Lung microvascular endothelial cell (primary cell): ENCODE results near the gene CUTA. TPM values are rescaled to one million over a fixed set of nuclear protein-coding genes. Genes with fewer than 3 reads are reported as not detected.

Source experiments
- DNase-seq, 2 donors: peaks; one replicate each; pipeline versions ENCODE4 v3.0.0 to v3.0.0-alpha.2; 2010; ENCODE audit warnings: low read depth in 2 of 2
- total RNA-seq: library from RNA; depleted of rRNA; stranded (reverse); fragments of >200 nt; gene quantifications from 2 replicates; pipeline ENCODE4 v1.2.1, GENCODE V29; 2014

CUTA gene, protein sequence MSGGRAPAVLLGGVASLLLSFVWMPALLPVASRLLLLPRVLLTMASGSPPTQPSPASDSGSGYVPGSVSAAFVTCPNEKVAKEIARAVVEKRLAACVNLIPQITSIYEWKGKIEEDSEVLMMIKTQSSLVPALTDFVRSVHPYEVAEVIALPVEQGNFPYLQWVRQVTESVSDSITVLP
- total RNA-seq: 52.3 and 89.5 TPM in 2 replicates

DNA sequence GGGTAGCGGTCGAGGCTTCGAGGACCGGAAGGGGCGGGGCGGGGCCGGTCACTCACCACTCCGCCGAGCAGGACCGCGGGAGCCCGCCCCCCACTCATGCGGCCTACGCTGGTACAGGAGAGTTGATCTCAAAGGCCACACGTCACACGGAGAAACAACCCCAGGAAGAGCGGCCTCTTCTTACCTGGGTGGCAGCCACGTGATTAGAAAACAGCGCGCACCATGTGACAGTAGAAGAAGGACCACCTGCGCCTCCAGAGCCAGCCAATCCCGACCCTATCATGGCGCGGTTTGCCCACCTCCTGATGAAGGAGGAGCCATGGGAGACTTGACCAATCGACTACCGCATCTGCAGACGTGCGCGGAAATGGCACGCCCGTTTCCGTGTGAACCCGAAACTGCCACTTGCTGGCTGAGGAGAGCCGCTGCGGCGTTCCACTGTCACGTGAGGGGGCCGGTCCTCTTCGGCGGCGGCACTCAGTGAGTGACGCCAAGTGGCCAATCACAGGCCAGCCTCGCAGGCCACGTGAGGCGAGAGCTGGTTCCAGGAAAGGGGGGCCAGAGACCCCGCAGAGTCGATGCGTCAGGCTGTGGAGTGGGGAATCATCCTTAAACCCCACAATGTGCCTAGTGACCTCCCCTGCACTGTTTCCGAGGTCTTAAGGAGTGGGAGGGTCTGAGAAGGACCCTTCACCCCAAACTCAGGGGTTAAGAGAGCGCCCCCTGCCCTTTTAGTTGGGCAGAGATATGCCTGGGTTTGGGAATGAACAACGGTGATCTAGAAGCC is at the start of gene CUTA:
CUTA (minus strand) TSS at position 205 of the 787 bp plus-strand sequence; CDS start at position 98, 107 bp downstream.
- peak; percentile 100 for DNase-seq

DNA sequence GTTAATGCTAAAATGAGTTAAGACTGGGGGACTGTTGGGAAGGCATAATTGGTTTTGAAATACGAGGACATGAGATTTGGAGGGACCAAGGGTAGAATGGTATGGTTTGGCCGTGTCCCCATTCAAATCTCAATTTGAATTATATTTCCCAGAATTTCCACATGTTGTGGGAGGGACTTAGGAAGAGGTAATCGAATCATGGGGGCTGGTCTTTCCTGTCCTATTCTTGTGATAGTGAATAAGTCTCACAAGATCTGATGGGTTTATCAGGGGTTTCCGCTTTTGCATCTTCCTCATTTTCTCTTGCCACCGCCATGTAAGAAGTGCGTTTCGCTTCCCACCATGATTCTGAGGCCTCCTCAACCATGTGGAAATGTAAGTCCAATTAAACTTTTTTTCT is 49.2 kb upstream of the CUTA start:
- DNase-seq: no peak

DNA sequence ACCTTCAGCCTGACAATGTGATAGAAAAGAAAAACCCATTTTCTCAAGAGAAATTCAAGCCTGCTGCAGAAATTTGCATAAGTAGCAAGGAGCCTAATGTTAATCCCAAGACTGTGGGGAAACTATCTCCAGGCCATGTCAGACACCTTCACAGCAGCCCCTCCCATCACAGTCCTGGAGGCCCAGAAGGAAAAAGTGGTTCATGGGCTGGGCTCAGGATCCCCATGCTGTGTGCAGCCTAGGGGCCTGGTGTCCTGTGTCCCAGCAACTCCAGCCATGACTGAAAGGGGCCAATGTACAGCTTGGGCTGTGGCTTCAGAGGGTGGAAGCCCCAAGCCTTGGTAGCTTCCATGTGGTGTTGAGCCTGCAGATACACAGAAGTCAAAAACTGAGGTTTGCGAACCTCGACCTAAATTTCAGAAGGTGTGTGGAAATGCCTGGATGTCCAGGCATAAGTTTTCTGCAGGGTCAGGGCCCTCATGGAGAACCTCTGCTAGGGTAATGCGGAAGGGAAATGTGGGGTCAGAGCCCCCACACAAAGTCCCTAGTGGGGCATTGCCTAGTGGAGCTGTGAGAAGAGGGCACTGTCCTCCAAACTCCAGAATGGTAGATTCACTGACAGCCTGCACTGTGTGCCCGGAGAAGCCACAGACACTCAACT is 48.3 kb upstream of the CUTA start:
- DNase-seq: no peak

DNA sequence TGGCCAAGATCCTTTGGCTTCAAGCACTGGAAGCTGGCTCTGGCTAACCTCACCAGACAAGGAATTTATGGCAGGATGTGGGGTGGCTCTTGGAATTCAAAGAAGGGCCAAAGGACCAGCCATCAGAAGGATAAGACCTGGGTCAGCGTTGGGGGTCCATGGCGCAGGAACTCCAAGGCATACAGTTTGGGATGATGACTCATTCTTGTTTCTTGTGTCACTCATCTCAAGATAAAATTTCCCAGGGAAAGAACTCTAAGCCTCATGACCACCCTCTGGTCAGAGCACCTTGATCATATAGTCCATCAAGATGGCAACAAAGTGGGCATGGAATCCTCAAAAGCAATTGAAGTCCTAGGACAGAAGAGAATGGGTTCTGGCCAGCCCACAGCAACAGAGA is 41.3 kb upstream of the CUTA start:
- DNase-seq: no peak

DNA sequence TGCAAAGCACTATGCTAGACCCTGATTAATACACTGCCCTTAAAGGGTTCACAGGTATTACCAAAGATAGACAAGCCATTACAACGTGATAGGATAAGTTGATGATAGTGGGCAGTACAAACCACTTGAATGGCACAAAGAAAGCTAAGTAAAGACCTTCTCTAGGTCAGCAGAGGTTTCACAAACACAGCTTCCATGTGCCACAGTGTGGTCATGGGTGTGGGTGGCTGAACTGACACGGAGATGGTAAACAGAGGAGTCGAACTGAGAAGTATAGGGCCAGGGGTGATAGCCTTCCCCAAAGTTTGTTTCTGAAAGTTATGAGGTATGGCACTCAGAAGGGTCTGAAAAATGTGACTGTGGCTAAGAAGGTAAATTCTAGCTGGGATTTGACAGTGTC is 40.8 kb upstream of the CUTA start:
- no peak for DNase-seq

DNA sequence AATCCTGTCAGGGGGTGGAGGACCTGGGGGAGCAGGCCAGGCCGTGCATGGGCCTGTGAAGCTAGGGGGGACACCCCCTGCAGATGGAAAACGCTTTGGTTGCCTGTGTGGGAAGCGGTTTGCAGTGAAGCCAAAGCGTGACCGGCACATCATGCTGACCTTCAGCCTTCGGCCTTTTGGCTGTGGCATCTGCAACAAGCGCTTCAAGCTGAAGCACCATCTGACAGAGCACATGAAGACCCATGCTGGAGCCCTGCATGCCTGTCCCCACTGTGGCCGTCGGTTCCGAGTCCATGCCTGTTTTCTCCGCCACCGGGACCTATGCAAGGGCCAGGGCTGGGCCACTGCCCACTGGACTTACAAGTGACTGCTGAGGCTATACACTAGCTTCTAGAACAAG is 38.2 kb upstream of the CUTA start:
- no peak for DNase-seq

DNA sequence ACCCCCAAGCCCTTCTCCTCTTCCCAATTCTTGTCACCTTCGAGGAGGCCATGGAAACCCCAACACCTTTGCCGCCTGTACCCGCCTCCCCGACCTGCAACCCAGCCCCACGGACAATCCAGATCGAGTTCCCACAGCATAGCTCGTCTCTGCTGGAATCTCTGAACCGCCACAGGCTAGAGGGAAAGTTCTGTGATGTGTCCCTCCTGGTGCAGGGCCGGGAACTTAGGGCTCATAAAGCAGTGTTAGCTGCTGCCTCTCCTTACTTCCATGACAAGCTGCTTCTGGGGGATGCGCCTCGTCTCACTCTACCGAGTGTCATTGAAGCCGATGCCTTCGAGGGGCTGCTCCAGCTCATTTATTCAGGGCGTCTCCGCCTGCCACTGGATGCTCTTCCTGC is 37.1 kb upstream of the CUTA start:
- DNase-seq: no peak

DNA sequence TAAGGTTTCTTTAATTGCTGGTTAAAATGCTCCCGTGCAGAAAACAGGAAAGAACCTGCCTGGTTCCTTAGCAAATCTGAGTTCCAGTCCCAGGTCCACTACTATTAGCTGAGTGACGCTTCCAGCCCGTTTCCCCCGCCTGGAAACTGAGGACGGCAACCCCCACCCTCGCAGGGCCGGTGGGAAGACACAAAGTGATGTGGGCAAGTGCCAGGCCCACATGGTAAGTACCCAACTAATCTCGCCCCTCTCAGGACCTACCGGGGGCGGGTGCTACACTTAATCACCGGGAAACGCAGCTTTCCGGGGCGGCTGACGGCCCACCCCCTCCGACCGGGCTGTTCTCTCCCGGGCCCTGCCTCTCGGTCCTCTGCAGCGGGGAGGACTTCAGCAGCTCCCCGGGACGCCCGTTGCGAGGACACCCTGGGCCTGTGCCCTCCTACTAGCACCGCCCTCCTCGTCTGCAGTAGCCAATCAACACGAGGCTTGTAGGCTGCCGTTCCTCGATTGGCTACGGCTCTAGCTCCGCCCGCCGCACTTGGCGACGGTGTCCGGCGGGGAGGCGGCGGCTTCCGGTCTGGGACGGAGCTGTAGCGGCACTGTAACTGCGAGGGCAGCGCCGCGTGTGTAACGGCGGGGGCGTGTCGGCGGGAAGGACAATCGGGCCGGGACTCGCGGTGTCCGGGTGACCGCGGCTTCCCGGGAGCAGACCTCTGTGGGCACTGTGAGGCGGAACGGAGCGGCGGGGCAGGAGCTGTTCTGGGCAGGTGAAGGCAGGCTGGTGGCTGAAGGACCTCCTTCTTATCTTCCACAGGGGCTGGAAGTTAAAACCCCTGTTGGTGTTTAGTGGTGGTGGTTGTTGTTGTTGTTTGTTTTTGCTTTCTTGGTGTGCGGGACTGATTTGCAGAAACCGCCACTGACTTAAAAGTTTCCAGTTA is 36.4 kb upstream of the CUTA start, which contains the start of gene ZBTB9:
ZBTB9 (plus strand) TSS at position 568 of the 938 bp plus-strand sequence. CDS start 525 bp downstream, outside the sequence.
- DNase-seq: peak; percentile 96

DNA sequence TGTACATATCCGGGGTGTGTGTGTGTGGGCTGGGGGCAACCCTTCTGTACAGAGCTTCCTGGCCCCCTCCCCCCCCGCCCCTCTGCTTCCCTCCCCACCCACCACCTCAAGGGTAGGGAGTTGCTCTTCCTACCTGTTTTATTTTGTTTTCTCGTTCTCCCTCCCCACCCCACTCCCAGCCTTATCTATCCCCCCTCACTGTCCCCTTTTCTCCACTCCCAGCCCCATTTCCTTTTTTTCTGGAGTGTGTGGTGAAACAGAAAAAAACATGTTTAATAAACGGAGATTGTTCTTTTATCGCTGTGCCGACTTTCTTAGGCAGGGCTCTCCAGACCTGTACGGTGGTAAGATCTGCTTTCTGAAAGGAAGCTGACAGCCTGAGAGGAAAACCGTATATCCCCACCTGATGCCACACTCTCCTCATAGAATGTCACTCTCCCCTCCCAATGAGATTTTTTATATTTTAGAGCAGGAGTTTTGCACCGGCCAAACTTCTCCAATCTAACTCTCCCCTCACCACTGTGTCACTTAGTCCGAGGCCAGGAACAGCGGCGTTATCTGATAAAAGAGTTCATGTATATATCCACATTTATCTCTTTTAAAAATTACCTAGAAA is 35.6 kb upstream of the CUTA start:
- no peak for DNase-seq

DNA sequence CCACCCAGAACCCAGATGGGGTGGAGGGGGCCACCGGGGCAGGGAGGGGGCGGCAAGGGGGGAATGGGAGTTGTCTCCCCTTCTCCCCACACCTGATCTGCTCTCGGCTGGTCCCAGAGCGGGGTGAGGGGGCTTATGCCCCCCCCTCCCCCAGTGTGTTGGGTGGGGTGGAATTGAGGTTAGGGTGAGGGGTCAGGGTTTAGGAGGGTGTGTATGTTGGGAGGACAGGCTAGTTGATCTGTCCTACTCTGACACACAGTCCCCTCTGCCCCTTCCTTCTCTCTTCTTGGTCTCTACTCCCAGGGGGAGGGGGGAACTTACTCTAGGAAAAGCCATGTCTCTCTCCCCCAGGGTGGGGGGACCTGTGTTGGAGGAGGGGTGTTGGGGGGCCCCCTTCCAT is 34.6 kb upstream of the CUTA start:
- no peak for DNase-seq

DNA sequence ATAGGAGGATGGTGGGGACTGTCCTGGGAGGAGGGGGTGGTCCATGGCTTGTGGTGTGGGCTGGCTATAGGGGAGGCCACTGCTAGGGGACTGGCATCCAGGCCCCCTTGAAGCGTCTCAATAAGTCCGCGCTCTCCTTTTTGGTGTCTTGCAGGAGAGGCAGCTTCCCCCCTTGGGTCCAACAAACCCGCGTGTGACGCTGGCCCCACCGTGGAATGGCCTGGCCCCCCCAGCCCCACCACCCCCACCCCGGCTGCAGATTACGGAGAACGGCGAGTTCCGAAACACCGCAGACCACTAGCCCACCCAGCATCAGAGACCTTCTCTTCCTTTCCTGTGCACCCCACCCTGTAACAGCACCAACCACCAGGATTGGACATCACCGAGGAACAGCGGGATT is 33.7 kb upstream of the CUTA start:
- DNase-seq: no peak

DNA sequence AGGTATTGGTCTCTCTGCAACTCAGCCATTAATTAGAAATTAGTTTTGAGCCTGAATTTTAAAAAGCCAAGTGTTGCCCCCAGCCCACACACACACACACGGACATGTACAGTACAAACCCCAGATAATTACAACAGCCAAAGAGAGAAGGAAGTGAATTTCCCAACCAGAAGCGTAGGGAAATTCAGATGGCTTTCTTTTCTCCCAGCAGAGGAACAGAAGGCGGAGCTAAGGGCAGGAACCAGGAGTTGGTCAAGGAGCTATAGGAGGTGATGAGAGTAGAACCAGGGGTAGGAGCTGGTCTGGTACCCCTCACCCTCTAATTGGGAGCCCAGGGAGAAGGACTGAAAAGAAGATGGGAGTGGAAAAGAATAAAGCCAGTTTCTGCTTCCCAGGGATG is 32.5 kb upstream of the CUTA start:
- no peak for DNase-seq

DNA sequence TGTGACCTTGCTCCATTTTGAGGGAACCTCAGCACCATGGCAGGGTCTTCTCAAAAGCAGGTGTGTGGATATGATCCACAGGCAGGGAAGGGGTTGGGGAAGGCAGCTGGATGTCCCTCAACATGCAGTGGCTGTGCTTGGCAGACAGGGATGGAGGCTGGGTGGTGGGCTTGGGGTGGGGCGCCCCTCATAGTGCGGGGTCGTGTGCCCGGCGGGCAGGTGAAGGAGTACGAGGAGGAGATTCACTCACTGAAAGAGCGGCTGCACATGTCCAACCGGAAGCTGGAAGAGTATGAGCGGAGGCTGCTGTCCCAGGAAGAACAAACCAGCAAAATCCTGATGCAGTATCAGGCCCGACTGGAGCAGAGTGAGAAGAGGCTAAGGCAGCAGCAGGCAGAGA is 28.4 kb upstream of the CUTA start:
- DNase-seq: no peak

DNA sequence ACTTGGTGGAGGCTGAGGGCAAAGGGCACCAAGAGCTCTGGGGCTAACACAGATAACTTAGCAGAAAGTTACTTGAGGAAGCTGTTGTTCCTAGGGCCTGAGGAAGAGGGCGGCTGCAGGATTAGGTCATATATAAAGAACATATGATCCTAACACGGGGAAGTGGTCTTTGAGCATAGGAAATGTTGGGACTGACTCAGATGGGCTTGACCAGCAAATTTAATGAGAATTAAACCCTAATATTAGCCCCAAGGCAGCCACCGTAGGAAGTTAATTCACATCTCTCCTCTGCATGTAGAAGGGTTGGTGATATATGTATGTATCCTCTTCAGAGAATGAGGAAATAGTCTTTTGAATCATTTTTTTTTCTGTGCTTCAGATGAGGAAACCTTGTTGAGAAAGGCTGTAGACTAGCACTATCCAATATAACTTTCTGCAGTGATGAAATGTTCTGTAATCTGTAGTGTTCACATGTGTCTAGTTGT is 27.3 kb upstream of the CUTA start:
- no peak for DNase-seq

DNA sequence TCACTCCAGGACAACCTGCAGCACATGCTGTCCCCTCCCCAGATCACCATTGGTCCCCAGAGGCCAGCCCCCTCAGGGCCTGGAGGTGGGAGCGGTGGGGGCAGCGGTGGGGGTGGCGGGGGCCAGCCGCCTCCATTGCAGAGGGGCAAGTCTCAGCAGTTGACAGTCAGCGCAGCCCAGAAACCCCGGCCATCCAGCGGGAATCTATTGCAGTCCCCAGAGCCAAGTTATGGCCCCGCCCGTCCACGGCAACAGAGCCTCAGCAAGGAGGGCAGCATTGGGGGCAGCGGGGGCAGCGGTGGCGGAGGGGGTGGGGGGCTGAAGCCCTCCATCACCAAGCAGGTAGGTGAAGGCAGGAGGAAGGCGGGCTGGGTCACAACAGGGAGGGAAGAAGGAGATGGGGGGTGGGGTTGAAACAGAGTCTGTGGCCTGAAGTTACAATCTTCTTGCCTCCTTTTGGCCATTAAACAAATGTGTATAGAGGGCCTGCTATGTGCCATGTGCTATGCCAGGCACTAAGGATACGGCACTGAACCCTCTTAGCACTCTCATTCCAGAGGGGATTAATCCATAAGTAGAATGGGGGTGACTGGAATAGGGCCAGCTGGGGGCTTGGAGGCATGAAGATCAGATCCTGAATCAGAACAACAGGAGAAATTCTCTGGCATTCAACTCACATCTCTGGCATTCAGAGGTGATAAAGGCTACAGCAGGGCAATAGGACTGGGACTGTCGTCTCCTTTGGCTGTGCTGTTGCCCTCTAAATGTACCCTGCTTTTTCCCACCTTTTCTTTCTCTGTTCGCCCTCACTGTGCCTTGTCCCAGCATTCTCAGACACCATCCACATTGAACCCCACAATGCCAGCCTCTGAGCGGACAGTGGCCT is 26.0 kb upstream of the CUTA start:
- no peak for DNase-seq

DNA sequence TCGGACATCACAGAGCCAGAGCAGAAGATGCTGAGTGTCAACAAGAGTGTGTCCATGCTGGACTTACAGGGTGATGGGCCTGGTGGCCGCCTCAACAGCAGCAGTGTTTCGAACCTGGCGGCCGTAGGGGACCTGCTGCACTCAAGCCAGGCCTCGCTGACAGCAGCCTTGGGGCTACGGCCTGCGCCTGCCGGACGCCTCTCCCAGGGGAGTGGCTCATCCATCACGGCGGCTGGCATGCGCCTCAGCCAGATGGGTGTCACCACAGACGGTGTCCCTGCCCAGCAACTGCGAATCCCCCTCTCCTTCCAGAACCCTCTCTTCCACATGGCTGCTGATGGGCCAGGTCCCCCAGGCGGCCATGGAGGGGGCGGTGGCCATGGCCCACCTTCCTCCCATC is 25.1 kb upstream of the CUTA start:
- no peak for DNase-seq

DNA sequence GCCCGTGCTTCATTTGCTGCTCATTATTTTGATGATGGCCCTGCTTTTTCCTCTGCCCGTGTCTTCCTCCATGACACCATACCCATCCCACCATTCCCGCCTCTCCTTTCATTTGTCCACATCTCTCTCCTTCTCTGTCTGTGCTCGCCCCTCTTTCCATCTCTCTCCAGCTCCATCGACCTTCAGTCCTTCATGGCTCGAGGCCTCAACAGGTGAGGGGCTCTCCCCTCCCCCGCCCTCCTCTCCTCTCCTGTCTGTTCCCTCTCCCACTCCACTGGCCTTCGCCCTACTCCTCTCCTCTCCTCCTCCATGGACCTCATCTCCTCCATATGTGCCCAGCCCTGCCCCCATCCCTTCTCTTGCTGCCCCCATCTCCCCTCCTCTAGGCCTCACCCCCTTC is 24.4 kb upstream of the CUTA start:
- no peak for DNase-seq

DNA sequence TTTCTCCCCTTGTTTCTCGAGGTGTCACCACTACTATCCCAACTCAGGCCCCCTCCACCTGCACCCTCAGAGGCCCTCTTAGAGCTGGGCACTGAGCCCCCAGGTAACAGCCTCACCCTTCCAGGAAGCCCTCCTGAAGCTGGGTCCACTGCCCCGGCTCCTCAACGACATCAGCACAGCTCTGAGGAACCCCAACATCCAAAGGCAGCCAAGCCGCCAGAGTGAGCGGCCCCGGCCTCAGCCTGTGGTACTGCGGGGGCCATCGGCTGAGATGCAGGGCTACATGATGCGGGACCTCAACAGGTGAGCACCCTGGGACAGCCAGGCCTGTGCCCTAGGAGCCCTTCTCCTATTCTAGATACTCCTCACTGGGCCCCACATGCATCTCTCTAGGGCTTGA is 23.6 kb upstream of the CUTA start:
- no peak for DNase-seq

DNA sequence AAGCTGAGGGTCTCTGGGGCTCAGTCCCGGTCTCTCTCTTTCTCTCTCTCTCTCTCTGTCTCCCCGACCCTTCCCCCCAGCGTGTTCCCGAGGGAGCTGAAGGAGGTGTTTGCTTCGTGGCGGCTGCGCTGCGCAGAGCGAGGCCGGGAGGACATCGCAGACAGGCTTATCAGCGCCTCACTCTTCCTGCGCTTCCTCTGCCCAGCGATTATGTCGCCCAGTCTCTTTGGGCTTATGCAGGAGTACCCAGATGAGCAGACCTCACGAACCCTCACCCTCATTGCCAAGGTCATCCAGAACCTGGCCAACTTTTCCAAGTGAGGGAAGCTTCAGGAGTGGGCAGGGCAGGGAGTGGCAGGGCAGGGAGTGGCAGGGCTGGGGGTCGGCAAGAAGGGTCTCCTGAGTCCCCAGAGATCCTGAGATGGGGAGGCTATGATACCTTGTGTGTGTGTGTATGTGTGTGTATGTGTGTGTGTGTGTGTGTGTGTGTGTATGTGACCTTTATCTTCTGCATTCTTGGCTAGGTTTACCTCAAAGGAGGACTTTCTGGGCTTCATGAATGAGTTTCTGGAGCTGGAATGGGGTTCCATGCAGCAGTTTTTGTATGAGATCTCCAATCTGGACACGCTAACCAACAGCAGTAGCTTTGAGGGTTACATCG is 22.9 kb upstream of the CUTA start:
- DNase-seq: no peak
